ENCODE measurements around the gene DDAH1. TPM values are rescaled to one million over a fixed set of nuclear protein-coding genes. Genes with fewer than 3 reads are reported as not detected.

Gene DDAH1
- total and polyA plus RNA-seq, 2 of the 8 experiments (the other 6 are each of a cell fraction or from before 2014, with no cell fraction given): 22.8 to 54.5 TPM

GRCh38 chr1:85490270-85490985 is 25.5 kb upstream of the DDAH1 start (continued):
- TF ChIP-seq BCL11A (IDR thresholded peaks at IDR 0.05; ENCODE audit: low read depth in 2 of 2, low read length in 2 of 2): no peak
- no peak for TF ChIP-seq SP1 (IDR thresholded peaks at IDR 0.05; ENCODE audit: low read depth, low read length)
- no peak for TF ChIP-seq SP4 (IDR thresholded peaks at IDR 0.05; ENCODE audit: low read length)
- TF ChIP-seq CTBP2 (IDR thresholded peaks at IDR 0.05; ENCODE audit: borderline replicate concordance, insufficient read depth, insufficient read length, low read length): no peak
- no peak for TF ChIP-seq JUND (IDR thresholded peaks at IDR 0.05; ENCODE audit: low read length)
- TF ChIP-seq TEAD4 (IDR thresholded peaks at IDR 0.05; ENCODE audit: low read depth, low read length): no peak
- no peak for TF ChIP-seq BACH1 (IDR thresholded peaks at IDR 0.05; ENCODE audit: low read length)
- no peak for TF ChIP-seq YY1 (IDR thresholded peaks at IDR 0.05; ENCODE audit: low read depth, low read length)
- no peak for TF ChIP-seq CBX5 (IDR thresholded peaks at IDR 0.05; ENCODE audit: low read depth, low read length)
